Lung (tissue), 12 donors: ENCODE results near the gene PBX3. TPM values are rescaled to one million over a fixed set of nuclear protein-coding genes. Genes with fewer than 3 reads are reported as not detected.

ENCODE experiments used
- ATAC-seq: fragments of 200-7000 bp; cut with Tn5 transposase; one replicate; pipeline ENCODE4 v1.9.1; 2020; ENCODE audit warnings: moderate number of reproducible peaks; ENCODE audit not compliant: insufficient read depth, low FRiP score
- DNase-seq, 3 donors: peaks; one replicate each; pipeline ENCODE4 v3.0.0-alpha.2; 2013 to 2017
- H3K27ac ChIP-seq, 2 donors: one replicate each; pipeline ENCODE4 v1.5.1; 2013; ENCODE audit warnings: mild to moderate bottlenecking in 2 of 2, moderate library complexity in 2 of 2, control low read depth in 1 of 2, inconsistent platforms in 1 of 2, low read depth in 1 of 2, low read length in 1 of 2
- H3K27me3 ChIP-seq, 3 donors: one replicate each; pipeline ENCODE4 v1.5.1; 2013; ENCODE audit warnings: low read length in 2 of 3; ENCODE audit not compliant: control insufficient read depth in 3 of 3, insufficient read depth in 3 of 3
- H3K36me3 ChIP-seq, 4 donors: one replicate each; pipeline ENCODE4 v1.5.1; 2013; ENCODE audit warnings: low read length in 4 of 4, mild to moderate bottlenecking in 1 of 4, moderate library complexity in 1 of 4; ENCODE audit not compliant: control insufficient read depth in 4 of 4, insufficient read depth in 4 of 4
- H3K4me1 ChIP-seq, 5 donors: one replicate each; pipeline ENCODE4 v1.5.1; 2013; ENCODE audit warnings: low read length in 5 of 5, mild to moderate bottlenecking in 2 of 5, moderate library complexity in 1 of 5; ENCODE audit not compliant: control insufficient read depth in 5 of 5, insufficient read depth in 5 of 5
- H3K4me3 ChIP-seq: one replicate; pipeline ENCODE4 v1.5.1; 2013; ENCODE audit warnings: mild to moderate bottlenecking, control low read depth, moderate library complexity
- H3K9ac ChIP-seq, 2 donors: one replicate each; pipeline ENCODE4 v1.5.1; 2013; ENCODE audit warnings: low read length in 2 of 2, control low read depth in 1 of 2; ENCODE audit not compliant: insufficient read depth in 1 of 2
- H3K9me3 ChIP-seq, 4 donors: one replicate each; pipeline ENCODE4 v1.5.1; 2013; ENCODE audit warnings: low read length in 3 of 4, mild to moderate bottlenecking in 1 of 4, moderate library complexity in 1 of 4; ENCODE audit not compliant: control insufficient read depth in 4 of 4, insufficient read depth in 3 of 4
- WGBS, 2 donors: extraction: QIAGEN DNeasy Blood & Tissue Kit; methylation state at CpG; one replicate each; pipeline ENCODE4 v1.1.7; 2013; 5-methylcytosine and 5-hydroxymethylcytosine counted together
- polyA plus RNA-seq, 2 donors: library from polyadenylated mRNA; stranded (reverse); fragments of 200-250 nt; gene quantifications; one replicate each; pipeline ENCODE4 v1.2.1, GENCODE V29; 2013
- total RNA-seq, 2 donors: library from RNA; depleted of rRNA in 1 of 2; stranded (reverse); fragments of >200 nt in 1 of 2; gene quantifications; one replicate each; pipeline ENCODE4 v1.2.1, GENCODE V29; 2014 to 2021
- TF ChIP-seq, protein P1 (sequence below): IDR thresholded peaks from 2 replicates; pipeline ENCODE4 v1.5.1; 2012; ENCODE audit warnings: mild to moderate bottlenecking; ENCODE audit errors: control extremely low read depth, extremely low read depth
- donor health status: control.
- donor health status: control.
- donor health status: Bipolar disorder and iron deficiency.
- donor health status: healthy.
- donor health status: DM: yes; HTN: yes; CAD: no.

Gene PBX3
- total and polyA plus RNA-seq, 4 donors = 8.6 to 60.4 (median 26.4) TPM

DNA sequence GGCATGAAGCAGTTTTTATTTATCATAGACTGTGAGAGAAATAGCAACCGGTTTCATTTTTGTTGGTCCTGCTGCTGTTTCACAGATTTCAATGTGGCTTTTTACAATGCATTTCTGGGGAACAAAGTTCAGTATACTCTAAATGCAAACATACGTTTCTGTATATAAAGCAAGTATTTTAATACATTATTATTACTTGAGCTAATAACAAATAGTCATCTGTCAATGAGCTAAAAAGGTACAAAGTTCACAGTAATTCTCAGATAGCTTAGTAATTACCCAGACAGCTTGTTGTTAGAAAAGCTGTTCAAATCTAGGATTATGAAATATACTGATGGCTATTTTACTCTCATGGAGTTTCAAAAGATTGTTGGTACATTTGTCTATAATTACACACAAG is 50.8 kb downstream of the PBX3 start:
- peaks cover 0 to 13% (median 2%) of the 10 kb centered on the region in 5 donors for H3K4me1 ChIP-seq
- 66 to 78% methylated on average over 2 of the region's 2 CpGs for WGBS, 2 donors
- no peak overlapping the region for H3K27ac ChIP-seq
- DNase-seq = peak in 2 of 3 donors; percentile 45 to 54
- TF ChIP-seq, protein P1, sequence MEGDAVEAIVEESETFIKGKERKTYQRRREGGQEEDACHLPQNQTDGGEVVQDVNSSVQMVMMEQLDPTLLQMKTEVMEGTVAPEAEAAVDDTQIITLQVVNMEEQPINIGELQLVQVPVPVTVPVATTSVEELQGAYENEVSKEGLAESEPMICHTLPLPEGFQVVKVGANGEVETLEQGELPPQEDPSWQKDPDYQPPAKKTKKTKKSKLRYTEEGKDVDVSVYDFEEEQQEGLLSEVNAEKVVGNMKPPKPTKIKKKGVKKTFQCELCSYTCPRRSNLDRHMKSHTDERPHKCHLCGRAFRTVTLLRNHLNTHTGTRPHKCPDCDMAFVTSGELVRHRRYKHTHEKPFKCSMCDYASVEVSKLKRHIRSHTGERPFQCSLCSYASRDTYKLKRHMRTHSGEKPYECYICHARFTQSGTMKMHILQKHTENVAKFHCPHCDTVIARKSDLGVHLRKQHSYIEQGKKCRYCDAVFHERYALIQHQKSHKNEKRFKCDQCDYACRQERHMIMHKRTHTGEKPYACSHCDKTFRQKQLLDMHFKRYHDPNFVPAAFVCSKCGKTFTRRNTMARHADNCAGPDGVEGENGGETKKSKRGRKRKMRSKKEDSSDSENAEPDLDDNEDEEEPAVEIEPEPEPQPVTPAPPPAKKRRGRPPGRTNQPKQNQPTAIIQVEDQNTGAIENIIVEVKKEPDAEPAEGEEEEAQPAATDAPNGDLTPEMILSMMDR = no peak
- ATAC-seq = no peak
- no peaks in the 10 kb centered on the region for H3K9me3 ChIP-seq
- peak overlapping the region in 1 of 2 donors; percentile 36 for H3K9ac ChIP-seq
- no peaks in the 10 kb centered on the region for H3K27me3 ChIP-seq
- no peaks in the 10 kb centered on the region for H3K36me3 ChIP-seq
- no peak overlapping the region for H3K4me3 ChIP-seq

DNA sequence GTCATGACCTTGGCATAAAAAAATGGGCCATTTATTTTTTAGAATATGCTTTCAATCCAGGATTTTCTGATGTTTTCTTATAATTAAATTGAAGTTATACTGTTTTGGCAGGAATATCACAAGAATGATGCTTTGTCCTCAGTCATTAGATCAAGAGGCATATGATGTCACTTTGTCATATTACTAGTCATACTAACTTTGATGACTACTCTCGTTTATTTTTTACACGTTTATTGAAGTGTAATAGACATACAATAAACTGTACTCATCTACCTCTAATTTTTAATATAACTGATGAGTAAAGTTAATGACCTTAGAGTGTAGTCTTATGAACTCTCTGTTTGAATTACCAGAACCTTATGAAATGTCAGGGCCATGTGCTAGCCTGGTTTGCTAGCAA is 56.4 kb downstream of the PBX3 start:
- WGBS, 2 donors = 90 to 97% methylated on average over 2 of the region's 2 CpGs

DNA sequence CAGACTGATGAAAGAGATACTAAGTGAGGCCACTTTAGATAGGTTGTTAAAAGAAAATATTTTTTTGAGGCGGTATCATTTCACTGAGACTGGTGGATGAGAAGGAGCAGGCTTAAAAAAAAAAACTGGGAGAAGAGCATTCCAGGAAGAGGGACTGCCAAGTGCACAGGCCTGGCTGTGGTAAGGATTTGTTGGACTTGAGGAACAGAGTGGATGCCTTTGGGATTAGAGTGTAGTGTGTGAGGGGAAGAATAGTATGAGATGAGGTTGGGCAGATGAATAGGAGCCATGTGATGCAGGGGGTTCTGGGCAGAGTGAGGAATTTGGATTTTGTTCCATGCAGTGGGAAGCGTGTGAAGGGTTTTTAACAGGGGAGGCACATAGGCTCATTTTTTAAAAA is 57.9 kb downstream of the PBX3 start:
- Histone ChIP-seq H3K9ac (no peak overlapping the region), H3K9me3 (no peaks in the 10 kb centered on the region), H3K36me3 (peaks cover 0 to 3% (median 0%) of the 10 kb centered on the region in 4 donors), H3K27me3 (no peaks in the 10 kb centered on the region), H3K27ac (no peak overlapping the region), H3K4me3 (no peak overlapping the region), H3K4me1 (peaks cover 0 to 2% (median 0%) of the 10 kb centered on the region in 5 donors)
- DNase-seq = no peak
- no peak for ATAC-seq
- 91 to 98% methylated on average over 2 of the region's 2 CpGs for WGBS, 2 donors
- TF ChIP-seq, protein P1 = no peak

More for the DNA sequence above, 56.4 kb downstream of the PBX3 start:
- DNase-seq = no peak
- TF ChIP-seq, protein P1 = no peak
- Histone ChIP-seq H3K27ac (no peak overlapping the region), H3K9me3 (no peaks in the 10 kb centered on the region), H3K4me3 (no peak overlapping the region), H3K4me1 (peaks cover 0 to 2% (median under 1%) of the 10 kb centered on the region in 5 donors), H3K27me3 (no peaks in the 10 kb centered on the region), H3K36me3 (peaks cover 0 to 3% (median 0%) of the 10 kb centered on the region in 4 donors), H3K9ac (no peak overlapping the region)
- no peak for ATAC-seq

DNA sequence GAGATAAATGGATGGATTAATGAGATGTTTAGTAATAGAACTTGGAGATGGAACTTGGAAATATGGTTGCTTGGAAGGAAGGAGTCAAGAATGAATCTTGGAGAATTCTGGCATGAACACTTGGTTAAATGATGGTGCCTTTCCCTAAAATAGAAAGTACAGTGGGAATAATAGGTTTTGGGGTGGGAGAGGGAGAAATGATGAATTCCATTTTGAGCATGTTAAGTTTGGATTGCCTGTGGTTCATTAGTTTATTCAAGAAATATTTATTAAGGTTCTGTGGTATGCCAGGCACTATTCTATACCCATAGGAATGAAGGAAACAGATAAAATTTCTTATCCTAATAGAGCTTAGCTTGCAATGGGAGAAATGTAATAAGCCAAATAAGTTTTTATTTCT is 58.4 kb downstream of the PBX3 start:
- H3K9ac ChIP-seq = no peak overlapping the region
- no peak overlapping the region for H3K4me3 ChIP-seq
- TF ChIP-seq, protein P1 = no peak
- peaks cover 0 to 2% (median 0%) of the 10 kb centered on the region in 5 donors for H3K4me1 ChIP-seq
- peaks cover 0 to 3% (median 0%) of the 10 kb centered on the region in 4 donors for H3K36me3 ChIP-seq
- H3K27ac ChIP-seq = no peak overlapping the region
- ATAC-seq = no peak
- H3K9me3 ChIP-seq = no peaks in the 10 kb centered on the region
- H3K27me3 ChIP-seq = no peaks in the 10 kb centered on the region
- no peak for DNase-seq
